Inferior parietal cortex (tissue), 1 donor: Measurements from ENCODE around the gene ALPK3.

Experiments used
- DNase-seq: peaks from one replicate; pipeline ENCODE4 v3.0.0-alpha.2; 2016; ENCODE audit errors: extremely low spot score

The ALPK3 gene

GRCh38 chr15:84917452-84917851 lies 100.3 kb downstream of the ALPK3 start:
- DNase-seq = no peak

GRCh38 chr15:84919106-84919667 lies 102.0 kb downstream of the ALPK3 start:
- DNase-seq = no peak

- no peak for DNase-seq
These were observed 104.0 kb downstream of the ALPK3 start for GRCh38 chr15:84921121-84921520.

GRCh38 chr15:84922530-84922929 lies 105.4 kb downstream of the ALPK3 start:
- DNase-seq = no peak
